ENCODE results near the gene VSIR.

The VSIR gene

GRCh38 chr10:71782221-71782916, 9.0 kb upstream of the VSIR start:
- DNase-seq: no peak

GRCh38 chr10:71780719-71781118, 7.4 kb upstream of the VSIR start:
- DNase-seq: no peak

GRCh38 chr10:71780156-71780555, 6.8 kb upstream of the VSIR start:
- DNase-seq: no peak

GRCh38 chr10:71779641-71780040, 6.3 kb upstream of the VSIR start:
- DNase-seq: no peak

- no peak for DNase-seq
Measured at GRCh38 chr10:71778071-71778825, 4.9 kb upstream of the VSIR start.

- no peak for DNase-seq
Measured at GRCh38 chr10:71777213-71777985, 4.1 kb upstream of the VSIR start.

GRCh38 chr10:71776481-71776925, 3.2 kb upstream of the VSIR start:
- no peak for DNase-seq

GRCh38 chr10:71774916-71775702, 1.8 kb upstream of the VSIR start:
- DNase-seq: peak in 1 of 2 donors; percentile 33

- DNase-seq: no peak
Measured at GRCh38 chr10:71772832-71773220, 494 bp downstream of the VSIR start.

GRCh38 chr10:71771821-71772617, 1.3 kb downstream of the VSIR start:
- DNase-seq: no peak

- DNase-seq: no peak
Measured at GRCh38 chr10:71771204-71771603, 2.1 kb downstream of the VSIR start.

GRCh38 chr10:71770789-71771188, 2.5 kb downstream of the VSIR start:
- DNase-seq: no peak

GRCh38 chr10:71770255-71770654, 3.1 kb downstream of the VSIR start:
- DNase-seq: no peak

GRCh38 chr10:71769279-71769823, 4.0 kb downstream of the VSIR start:
- no peak for DNase-seq

- DNase-seq: no peak
Measured at GRCh38 chr10:71767420-71768035, 5.8 kb downstream of the VSIR start.

- DNase-seq: no peak
Measured at GRCh38 chr10:71766717-71767419, 6.5 kb downstream of the VSIR start.

GRCh38 chr10:71765906-71766716, 7.2 kb downstream of the VSIR start:
- DNase-seq: no peak

GRCh38 chr10:71765176-71765904, 8.0 kb downstream of the VSIR start:
- DNase-seq: no peak

All from hippocampal formation (tissue), 2 donors.